Endothelial cell of umbilical vein (primary cell): ENCODE measurements around the gene PPP1R3D. TPM values are rescaled to one million over a fixed set of nuclear protein-coding genes. Genes with fewer than 3 reads are reported as not detected.

Experiments
- BruUV-seq: library from RNA; stranded (reverse); fragments of 400-500 nt; replicated peaks from 2 replicates; lab custom pipeline; 2021; lab: Mats Ljungman, UMichigan
- CTCF ChIA-PET: fragments of 300-600, 350-600 bp; sonication (Branson Sonifier 250); formaldehyde crosslinking; loops from one replicate; lab custom pipeline; 2021; ENCODE audit warnings: antibody characterized with exemption, inconsistent platforms; lab: Charles Lee
- POLR2A ChIA-PET: fragments of 300-600, 350-600 bp; sonication (Branson Sonifier 250); formaldehyde crosslinking; loops from one replicate; lab custom pipeline; 2021; ENCODE audit warnings: antibody characterized with exemption, inconsistent platforms; lab: Charles Lee
- DNase-seq: peaks from one replicate; pipeline ENCODE4 v3.0.0-alpha.2; 2011; ENCODE audit warnings: low read depth, low spot score
- FAIRE-seq: peaks from 2 replicates; lab custom pipeline; 2011; peaks lifted over from hg19 to GRCh38; lab: Jason Lieb, UNC
- H2AFZ ChIP-seq: 2 replicates; pipeline ENCODE4 v1.6.0; 2012; ENCODE audit warnings: low read depth, low read length, control low read depth, inconsistent platforms
- H3K27ac ChIP-seq: 2 replicates; pipeline ENCODE4 v1.5.1; 2011; ENCODE audit warnings: low read depth, mild to moderate bottlenecking, control low read depth, low read length, moderate library complexity; ENCODE audit not compliant: insufficient read depth
- H3K27me3 ChIP-seq, 2 experiments: 2 replicates each; pipeline versions ENCODE4 v1.6.0 to v1.6.1; 2011; ENCODE audit warnings: low read length in 2 of 2, mixed read lengths in 1 of 2; ENCODE audit not compliant: control insufficient read depth in 2 of 2, insufficient read depth in 2 of 2
- H3K36me3 ChIP-seq, 2 experiments: 2 replicates in 1 of 2; 3 replicates in 1 of 2; pipeline ENCODE4 v1.5.1; 2011; ENCODE audit warnings: low read length in 2 of 2, mild to moderate bottlenecking in 1 of 2, moderate library complexity in 1 of 2; ENCODE audit not compliant: control insufficient read depth in 2 of 2, insufficient read depth in 2 of 2; ENCODE audit errors: extremely low read depth in 1 of 2
- H3K4me1 ChIP-seq: 3 replicates; pipeline ENCODE4 v1.5.1; 2011; ENCODE audit warnings: mild to moderate bottlenecking, low read length; ENCODE audit not compliant: control insufficient read depth, insufficient read depth; ENCODE audit errors: extremely low read depth
- H3K4me2 ChIP-seq: 2 replicates; pipeline ENCODE4 v1.6.1; 2011; ENCODE audit warnings: low read length, control low read depth, mixed read lengths; ENCODE audit not compliant: insufficient read depth
- H3K4me3 ChIP-seq, 3 experiments: fragments of 200-600 bp in 1 of 3; sonication (generic), shearing (Covaris generic) in 1 of 3; replicated peaks in 1 of 3; 2 replicates each; pipeline ENCODE4 v1.5.1; 2011 to 2016; ENCODE audit warnings: control low read depth in 3 of 3, low read length in 3 of 3, mild to moderate bottlenecking in 2 of 3, inconsistent platforms in 1 of 3, low read depth in 1 of 3, moderate library complexity in 1 of 3; ENCODE audit not compliant: insufficient read depth in 1 of 3
- H3K79me2 ChIP-seq: 2 replicates; pipeline ENCODE4 v1.6.0; 2012; ENCODE audit warnings: low read length, inconsistent platforms; ENCODE audit not compliant: control insufficient read depth, insufficient read depth
- H3K9ac ChIP-seq: replicated peaks from 2 replicates; pipeline ENCODE3; 2011; ENCODE audit warnings: low read length, control low read depth; ENCODE audit not compliant: insufficient read depth; ENCODE audit errors: extremely low read depth
- H3K9me1 ChIP-seq: replicated peaks from 3 replicates; pipeline ENCODE4 v1.6.0; 2011; ENCODE audit warnings: mild to moderate bottlenecking, low read length; ENCODE audit not compliant: control insufficient read depth, insufficient read depth; ENCODE audit errors: extremely low read depth
- H3K9me3 ChIP-seq: replicated peaks from 2 replicates; pipeline ENCODE4 v1.5.1; 2012; ENCODE audit warnings: low read length, inconsistent platforms; ENCODE audit not compliant: control insufficient read depth, insufficient read depth
- H4K20me1 ChIP-seq: replicated peaks from 2 replicates; pipeline ENCODE3; 2011; ENCODE audit warnings: mild to moderate bottlenecking, low read length; ENCODE audit not compliant: control insufficient read depth, insufficient read depth; ENCODE audit errors: extremely low read depth
- CTCF ChIP-seq, 2 donors: IDR thresholded peaks; 1 replicate in 1 of 2; 2 replicates in 1 of 2; pipeline ENCODE4 v1.5.1; 2011; ENCODE audit warnings: low read length in 2 of 2, mild to moderate bottlenecking in 2 of 2, moderate library complexity in 2 of 2, control low read depth in 1 of 2, inconsistent platforms in 1 of 2, low read depth in 1 of 2; ENCODE audit not compliant: insufficient read depth in 1 of 2; ENCODE audit errors: extremely low read depth in 1 of 2
- EZH2 ChIP-seq: IDR thresholded peaks from 2 replicates; pipeline ENCODE4 v1.6.1; 2012; ENCODE audit warnings: borderline replicate concordance, low read depth, mild to moderate bottlenecking, moderate library complexity, low read length, inconsistent platforms; ENCODE audit not compliant: severe bottlenecking
- FOS ChIP-seq: IDR thresholded peaks from 2 replicates; pipeline ENCODE4 v1.6.1; 2011; ENCODE audit warnings: mild to moderate bottlenecking, low read length, moderate library complexity, borderline replicate concordance; ENCODE audit not compliant: insufficient read depth
- GATA2 ChIP-seq: IDR thresholded peaks from 2 replicates; pipeline ENCODE4 v1.7.0; 2011; ENCODE audit warnings: low read depth, mild to moderate bottlenecking, moderate library complexity, mixed read lengths, low read length; ENCODE audit not compliant: insufficient read length, insufficient read depth
- JUN ChIP-seq: IDR thresholded peaks from 2 replicates; pipeline ENCODE4 v1.6.1; 2011; ENCODE audit warnings: borderline replicate concordance, low read depth; ENCODE audit not compliant: insufficient read length, insufficient read depth
- MYC ChIP-seq: IDR thresholded peaks from one replicate; pipeline ENCODE4 v1.6.1; 2011; ENCODE audit warnings: mild to moderate bottlenecking, low read depth, low read length
- POLR2A ChIP-seq: IDR thresholded peaks from 2 replicates; pipeline ENCODE4 v1.6.1; 2012; ENCODE audit warnings: low read depth, mild to moderate bottlenecking, control low read depth, low read length
- POLR2AphosphoS5 ChIP-seq: IDR thresholded peaks from 2 replicates; pipeline ENCODE4 v1.6.1; 2012; ENCODE audit warnings: low read depth, mild to moderate bottlenecking, control low read depth, low read length, moderate library complexity; ENCODE audit not compliant: insufficient read depth
- dilution Hi-C: fragments of 300-500 bp; cut with MboI; formaldehyde crosslinking; loops from one replicate; pipeline ENCODE4 v1.15.0; 2019; ENCODE audit warnings: low sequenced_read_pairs; ENCODE audit not compliant: extremely low pct_ligation_motif_present
- intact Hi-C: fragments of 100-400 bp; cut with micrococcal nuclease; formaldehyde crosslinking; loops from one replicate; pipeline ENCODE4 v1.10.0; 2022
- polyA plus RNA-seq, 4 experiments: library from polyadenylated mRNA; depleted of rRNA in 3 of 4; stranded (reverse) in 3 of 4; unstranded in 1 of 4; fragments of >200 nt; gene quantifications; 2 replicates each; pipeline versions ENCODE4 v1.2.1 to v1.2.3, GENCODE V29; 2011 to 2012; ENCODE audit warnings: missing spikeins in 1 of 4
- total RNA-seq: library from RNA; stranded (reverse); gene quantifications from 2 replicates; pipeline ENCODE4 v1.2.3, GENCODE V29; 2021
- TF ChIP-seq, protein P1 (sequence below): IDR thresholded peaks from 2 replicates; pipeline ENCODE4 v1.6.1; 2011; ENCODE audit not compliant: insufficient read depth, insufficient read length

Gene PPP1R3D
- total and polyA plus RNA-seq, 2 donors (not counting 3 experiments of a cell fraction or from before 2014, with no cell fraction given) = 1.7 to 5.2 TPM

DNA sequence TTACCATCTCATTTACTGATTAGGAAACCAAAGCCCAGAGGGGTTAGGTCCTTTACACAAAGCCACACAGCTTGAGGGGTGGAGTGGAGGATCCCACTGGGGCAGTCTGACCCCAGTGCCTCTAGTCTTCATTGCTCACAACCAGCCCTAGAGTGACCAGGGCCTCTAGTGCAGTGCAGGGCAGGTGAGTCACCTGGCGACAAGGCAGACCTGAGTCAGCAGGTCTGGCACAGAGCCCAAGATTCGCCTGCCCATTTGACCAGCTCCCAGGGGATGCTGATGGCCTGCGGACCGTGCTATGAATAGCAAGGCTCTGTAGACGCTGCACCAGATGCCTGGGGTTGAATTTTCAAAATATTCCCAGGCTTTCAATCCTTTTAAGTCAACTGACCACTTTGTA is 48.0 kb upstream of the PPP1R3D start:
- intact Hi-C loops = no loop called here
- Histone ChIP-seq H3K9me1 (no peaks in the 10 kb centered on the region), H3K9ac (no peak overlapping the region), H2AFZ (no peak overlapping the region), H4K20me1 (no peaks in the 10 kb centered on the region), H3K4me2 (no peak overlapping the region), H3K79me2 (no peaks in the 10 kb centered on the region), H3K27me3 (no peaks in the 10 kb centered on the region), H3K4me1 (no peaks in the 10 kb centered on the region), H3K4me3 (no peak overlapping the region), H3K27ac (no peak overlapping the region), H3K9me3 (no peaks in the 10 kb centered on the region), H3K36me3 (no peaks in the 10 kb centered on the region)
- FAIRE-seq = no peak
- no TSS peak for BruUV-seq
- no peak for DNase-seq
- TF ChIP-seq, protein P1, sequence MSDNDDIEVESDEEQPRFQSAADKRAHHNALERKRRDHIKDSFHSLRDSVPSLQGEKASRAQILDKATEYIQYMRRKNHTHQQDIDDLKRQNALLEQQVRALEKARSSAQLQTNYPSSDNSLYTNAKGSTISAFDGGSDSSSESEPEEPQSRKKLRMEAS = no peak
- TF ChIP-seq EZH2 = no peak
- TF ChIP-seq JUN = no peak
- no peak for TF ChIP-seq GATA2
- TF ChIP-seq FOS = no peak
- TF ChIP-seq POLR2AphosphoS5 = no peak
- no peak for TF ChIP-seq CTCF (IDR thresholded peaks at IDR 0.05; ENCODE audit: extremely low read depth in 1 of 2, insufficient read depth in 1 of 2, low read depth in 1 of 2, low read length in 2 of 2)
- TF ChIP-seq MYC = no peak
- no peak for TF ChIP-seq POLR2A
- ChIA-PET CTCF (no interaction called here), POLR2A (no interaction called here)
- dilution Hi-C loops = no loop called here
